ENCODE results near the gene JSRP1. TPM values are rescaled to one million over a fixed set of nuclear protein-coding genes. Genes with fewer than 3 reads are reported as not detected.

Gene JSRP1
- total RNA-seq, 2 experiments from 2014 or later = 0.56 to 0.58 TPM

- peak; percentile 47 for ATAC-seq (ENCODE audit: poor library complexity)
- Histone ChIP-seq H3K4me3 (ENCODE audit: low read length) (peak overlapping the region; percentile 50), H3K4me1 (ENCODE audit: insufficient read depth, low read length) (peaks cover 67% of the 10 kb centered on the region)
These were observed 2.8 kb downstream of the JSRP1 start for GRCh38 chr19:2253106-2254063.

GRCh38 chr19:2252797-2253105 is 3.5 kb downstream of the JSRP1 start:
- no peak overlapping the region for H3K27ac Mint-ChIP-seq
- intact Hi-C loops (cut with DNase I, micrococcal nuclease) = loop anchor here (1.0 to 2.0 kb wide), 4 partner anchors 16 to 224 kb away; partner anchors contain the start of genes GADD45B (in 1 of the 2), PLEKHJ1 (in 1 of the 2) and SF3A2 (in 1 of the 2)
- peak overlapping the region; percentile 50 for H3K4me3 ChIP-seq (ENCODE audit: low read length)

More at GRCh38 chr19:2253106-2254063, 2.8 kb downstream of the JSRP1 start:
- CTCF ChIA-PET = interaction anchor here (0.6 to 2.1 kb wide), 6 partner anchors 9 to 1588 kb away, joined by 3 to 11 read pairs (median 5); no protein-coding TSS in a partner anchor
- Histone ChIP-seq H3K27me3 (ENCODE audit: control insufficient read depth in 1 of 2, insufficient read depth in 2 of 2, low read length in 2 of 2) (peaks cover 23 to 26% of the 10 kb centered on the region in 2 experiments), H3K27ac (ENCODE audit: low read depth in 1 of 2, low read length in 2 of 2) (no peak overlapping the region), H3K9me3 (ENCODE audit: control insufficient read depth in 1 of 2, insufficient read depth in 1 of 2, low read length in 2 of 2) (peaks cover 0 to 11% of the 10 kb centered on the region in 2 experiments), H3K36me3 (ENCODE audit: insufficient read depth, low read length) (peaks cover 5% of the 10 kb centered on the region)
- TF ChIP-seq, protein P1, sequence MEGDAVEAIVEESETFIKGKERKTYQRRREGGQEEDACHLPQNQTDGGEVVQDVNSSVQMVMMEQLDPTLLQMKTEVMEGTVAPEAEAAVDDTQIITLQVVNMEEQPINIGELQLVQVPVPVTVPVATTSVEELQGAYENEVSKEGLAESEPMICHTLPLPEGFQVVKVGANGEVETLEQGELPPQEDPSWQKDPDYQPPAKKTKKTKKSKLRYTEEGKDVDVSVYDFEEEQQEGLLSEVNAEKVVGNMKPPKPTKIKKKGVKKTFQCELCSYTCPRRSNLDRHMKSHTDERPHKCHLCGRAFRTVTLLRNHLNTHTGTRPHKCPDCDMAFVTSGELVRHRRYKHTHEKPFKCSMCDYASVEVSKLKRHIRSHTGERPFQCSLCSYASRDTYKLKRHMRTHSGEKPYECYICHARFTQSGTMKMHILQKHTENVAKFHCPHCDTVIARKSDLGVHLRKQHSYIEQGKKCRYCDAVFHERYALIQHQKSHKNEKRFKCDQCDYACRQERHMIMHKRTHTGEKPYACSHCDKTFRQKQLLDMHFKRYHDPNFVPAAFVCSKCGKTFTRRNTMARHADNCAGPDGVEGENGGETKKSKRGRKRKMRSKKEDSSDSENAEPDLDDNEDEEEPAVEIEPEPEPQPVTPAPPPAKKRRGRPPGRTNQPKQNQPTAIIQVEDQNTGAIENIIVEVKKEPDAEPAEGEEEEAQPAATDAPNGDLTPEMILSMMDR (IDR thresholded peaks at IDR 0.05) = peak; percentile 70
- no peaks in the 10 kb centered on the region for H3K9me3 Mint-ChIP-seq
- no peaks in the 10 kb centered on the region for H3K27me3 Mint-ChIP-seq
- H3K27ac Mint-ChIP-seq = peak overlapping the region; percentile 64
- peaks cover 6% of the 10 kb centered on the region for H3K36me3 Mint-ChIP-seq (ENCODE audit: low read depth)
- DNase-seq = peak in 10 of 14 experiments; percentile 55 to 76 (median 64)
- peak overlapping the region; percentile 80 for H3K4me3 Mint-ChIP-seq
- POLR2A ChIA-PET = interaction anchor here (1.0 to 11.6 kb wide), 7 partner anchors 8 to 223 kb away, joined by 3 to 195 read pairs (median 5); partner anchors contain the start of gene GADD45B
- intact Hi-C loops (cut with DNase I, micrococcal nuclease) = loop anchor here (1.0 to 2.0 kb wide), 4 partner anchors 17 to 223 kb away; partner anchors contain the start of genes GADD45B (in 1 of the 2), PLEKHJ1 (in 1 of the 2) and SF3A2 (in 1 of the 2)
- peaks cover 17% of the 10 kb centered on the region for H3K4me1 Mint-ChIP-seq (ENCODE audit: low read depth)

More at GRCh38 chr19:2252797-2253105, 3.5 kb downstream of the JSRP1 start:
- Mint-ChIP-seq H3K4me1 (ENCODE audit: low read depth) (peaks cover 11% of the 10 kb centered on the region), H3K9me3 (no peaks in the 10 kb centered on the region), H3K36me3 (ENCODE audit: low read depth) (peaks cover 6% of the 10 kb centered on the region), H3K4me3 (peak overlapping the region; percentile 80), H3K27me3 (no peaks in the 10 kb centered on the region)
- DNase-seq (no peak), ATAC-seq (ENCODE audit: poor library complexity) (peak; percentile 2)
- H3K4me1 ChIP-seq (ENCODE audit: insufficient read depth, low read length) = peaks cover 61% of the 10 kb centered on the region
- CTCF ChIA-PET = interaction anchor here (0.6 to 2.1 kb wide), 6 partner anchors 9 to 1587 kb away, joined by 3 to 11 read pairs (median 5); no protein-coding TSS in a partner anchor
- H3K27me3 ChIP-seq (ENCODE audit: control insufficient read depth in 1 of 2, insufficient read depth in 2 of 2, low read length in 2 of 2) = peaks cover 23 to 26% of the 10 kb centered on the region in 2 experiments
- peaks cover 11% of the 10 kb centered on the region for H3K36me3 ChIP-seq (ENCODE audit: insufficient read depth, low read length)
- POLR2A ChIA-PET = interaction anchor here (1.0 to 11.6 kb wide), 7 partner anchors 8 to 223 kb away, joined by 3 to 195 read pairs (median 5); partner anchors contain the start of gene GADD45B
- H3K9me3 ChIP-seq (ENCODE audit: control insufficient read depth in 1 of 2, insufficient read depth in 1 of 2, low read length in 2 of 2) = peaks cover 0 to 11% of the 10 kb centered on the region in 2 experiments
- H3K27ac ChIP-seq (ENCODE audit: low read depth in 1 of 2, low read length in 2 of 2) = no peak overlapping the region
- TF ChIP-seq, protein P1 (IDR thresholded peaks at IDR 0.05) = no peak

All from CD4-positive, alpha-beta T cell (primary cell).